OCI-LY3 (cell line): ENCODE data around the gene PCK2.
A peak's percentile ranks its signal among the peaks of the same experiment; 100 is the strongest.

Source experiments
- H2AFZ ChIP-seq: fragments of 200-600, 300-600 bp; shearing (Covaris generic); 2 replicates; pipeline ENCODE4 v1.6.0; 2014; ENCODE audit warnings: antibody characterized with exemption, low read depth, low read length
- H3K27ac ChIP-seq: fragments of 200-600, 300-600 bp; sonication (generic); 2 replicates; pipeline ENCODE4 v1.5.1; 2014; ENCODE audit warnings: mild to moderate bottlenecking, low read length, moderate library complexity, mixed read lengths
- H3K27me3 ChIP-seq: fragments of 200-600, 300-600 bp; sonication (generic); 2 replicates; pipeline ENCODE4 v1.6.1; 2014; ENCODE audit warnings: low read depth, low read length, mixed read lengths
- H3K36me3 ChIP-seq: fragments of 200-600, 300-600 bp; sonication (generic); replicated peaks from 2 replicates; pipeline ENCODE3; 2014; ENCODE audit warnings: low read depth, low read length, mixed read lengths
- H3K4me1 ChIP-seq: fragments of 300-600, 200-600 bp; sonication (generic); 2 replicates; pipeline ENCODE4 v1.6.1; 2014; ENCODE audit warnings: low read length, mixed read lengths
- H3K4me2 ChIP-seq: fragments of 200-600, 300-600 bp; sonication (generic); 2 replicates; pipeline ENCODE4 v1.6.1; 2014; ENCODE audit warnings: low read length, mixed read lengths
- H3K4me3 ChIP-seq: fragments of 300-600, 200-600 bp; sonication (generic); 2 replicates; pipeline ENCODE4 v1.5.1; 2014; ENCODE audit warnings: antibody characterized with exemption, mild to moderate bottlenecking, low read length, moderate library complexity
- H3K79me2 ChIP-seq: fragments of 300-600, 200-600 bp; shearing (Covaris generic); 2 replicates; pipeline ENCODE4 v1.6.1; 2014; ENCODE audit warnings: mild to moderate bottlenecking, low read length, mixed read lengths
- H3K9ac ChIP-seq: fragments of 300-600, 200-600 bp; shearing (Covaris generic); 2 replicates; pipeline ENCODE4 v1.6.0; 2014; ENCODE audit warnings: mild to moderate bottlenecking, low read length, moderate library complexity
- H3K9me3 ChIP-seq: fragments of 200-600, 300-600 bp; shearing (Covaris generic); 2 replicates; pipeline ENCODE4 v1.6.1; 2014; ENCODE audit warnings: low read length, mixed read lengths; ENCODE audit not compliant: insufficient read depth
- H4K20me1 ChIP-seq: fragments of 200-600, 300-600 bp; sonication (generic); 2 replicates; pipeline ENCODE4 v1.6.1; 2016; ENCODE audit warnings: low read length, mixed read lengths; ENCODE audit not compliant: insufficient read depth
- CTCF ChIP-seq: fragments of 200-600, 300-600 bp; sonication (generic); IDR thresholded peaks from 2 replicates; pipeline ENCODE4 v1.5.1; 2014; ENCODE audit warnings: antibody characterized with exemption, low read length, low read depth
- EZH2phosphoT487 ChIP-seq: fragments of 200-600 bp; shearing (Covaris generic); IDR thresholded peaks from 2 replicates; pipeline ENCODE4 v1.6.1; 2018; ENCODE audit warnings: antibody characterized with exemption, mixed run types, low read depth

Gene PCK2

GRCh38 chr14:24127673-24128072, 33.6 kb downstream of the PCK2 start:
- no peaks in the 10 kb centered on the region for H3K27me3 ChIP-seq
- no peak overlapping the region for H3K4me3 ChIP-seq
- H3K4me1 ChIP-seq, result peaks cover 32% of the 10 kb centered on the region
- TF ChIP-seq EZH2phosphoT487 (no peak), CTCF (no peak)
- H3K4me2 ChIP-seq, result no peak overlapping the region
- H3K9me3 ChIP-seq, result no peaks in the 10 kb centered on the region
- peaks cover 10% of the 10 kb centered on the region for H3K36me3 ChIP-seq
- no peaks in the 10 kb centered on the region for H3K79me2 ChIP-seq
- no peak overlapping the region for H2AFZ ChIP-seq
- H3K27ac ChIP-seq, result no peak overlapping the region
- H4K20me1 ChIP-seq, result no peaks in the 10 kb centered on the region
- H3K9ac ChIP-seq, result no peak overlapping the region

GRCh38 chr14:24129410-24129998, 35.4 kb downstream of the PCK2 start:
- Histone ChIP-seq H3K4me3 (no peak overlapping the region), H2AFZ (no peak overlapping the region), H4K20me1 (no peaks in the 10 kb centered on the region), H3K9me3 (no peaks in the 10 kb centered on the region), H3K27ac (no peak overlapping the region), H3K9ac (no peak overlapping the region), H3K4me2 (no peak overlapping the region), H3K79me2 (no peaks in the 10 kb centered on the region), H3K36me3 (no peaks in the 10 kb centered on the region), H3K27me3 (no peaks in the 10 kb centered on the region), H3K4me1 (peaks cover 14% of the 10 kb centered on the region)
- TF ChIP-seq CTCF (no peak), EZH2phosphoT487 (no peak)

- Histone ChIP-seq H3K36me3 (no peaks in the 10 kb centered on the region), H3K9me3 (no peaks in the 10 kb centered on the region), H3K4me1 (peaks cover 18% of the 10 kb centered on the region), H3K4me3 (no peak within 1 kb of the TSS; the same call in 1 of the 2 replicates), H3K9ac (peak within 1 kb of the TSS; percentile 33; the same call in 1 of the 2 replicates), H2AFZ (0 out of 2 replicates have a peak within 1 kb of the TSS, but pooled peaks have one; percentile 19), H3K27ac (peak within 1 kb of the TSS; percentile 50), H3K4me2 (peak within 1 kb of the TSS; percentile 44), H3K27me3 (no peaks in the 10 kb centered on the region), H4K20me1 (no peaks in the 10 kb centered on the region), H3K79me2 (no peaks in the 10 kb centered on the region)
- TF ChIP-seq EZH2phosphoT487, result no peak
- TF ChIP-seq CTCF, result no peak
Measured at GRCh38 chr14:24130380-24130716, 36.2 kb downstream of the PCK2 start, which contains the start of gene FITM1. FITM1 (plus strand) TSS chr14:24130659; CDS start chr14:24131564, 905 bp downstream.

- Histone ChIP-seq H3K79me2 (no peaks in the 10 kb centered on the region; the same call in 1 of the 2 replicates), H3K27ac (peak overlapping the region; percentile 50)
Measured at GRCh38 chr14:24130717-24131548, 36.8 kb downstream of the PCK2 start.

More at GRCh38 chr14:24130717-24131548, 36.8 kb downstream of the PCK2 start:
- Histone ChIP-seq H3K9me3 (no peaks in the 10 kb centered on the region), H3K4me3 (no peak overlapping the region; the same call in 1 of the 2 replicates), H3K27me3 (no peaks in the 10 kb centered on the region), H4K20me1 (no peaks in the 10 kb centered on the region), H3K4me1 (peaks cover 19% of the 10 kb centered on the region), H3K36me3 (no peaks in the 10 kb centered on the region), H3K9ac (peak overlapping the region; percentile 33; the same call in 1 of the 2 replicates), H3K4me2 (peak overlapping the region; percentile 44), H2AFZ (0 out of 2 replicates have a peak overlapping the region, but pooled peaks have one; percentile 19)
- TF ChIP-seq CTCF (no peak), EZH2phosphoT487 (no peak)
